Measurements from ENCODE around the gene SDK1.
"Not testable (repeated sequence)": the region's sequence is repeated elsewhere in the genome, so short reads cannot be mapped to it uniquely, and the experiment has no call there.

SDK1 gene

GRCh38 chr7:3937605-3938004 lies 636.6 kb downstream of the SDK1 start:
- DNase-seq, result no peak

GRCh38 chr7:3941706-3942105 lies 640.7 kb downstream of the SDK1 start:
- DNase-seq, result not testable (repeated sequence)

GRCh38 chr7:3942276-3942675 lies 641.2 kb downstream of the SDK1 start:
- no peak for DNase-seq

GRCh38 chr7:3942816-3943745 lies 642.0 kb downstream of the SDK1 start:
- DNase-seq, result no peak

GRCh38 chr7:3943779-3944520 lies 642.9 kb downstream of the SDK1 start:
- DNase-seq, result no peak

- DNase-seq, result no peak
Observed at GRCh38 chr7:3949242-3949640, 648.2 kb downstream of the SDK1 start.

- no peak for DNase-seq
Observed at GRCh38 chr7:3950249-3950648, 649.2 kb downstream of the SDK1 start.

GRCh38 chr7:3951316-3952055 lies 650.4 kb downstream of the SDK1 start:
- no peak for DNase-seq

GRCh38 chr7:3953133-3953532 lies 652.1 kb downstream of the SDK1 start:
- DNase-seq, result no peak

- no peak for DNase-seq
Observed at GRCh38 chr7:3953946-3954345, 652.9 kb downstream of the SDK1 start.

- no peak for DNase-seq
Observed at GRCh38 chr7:3955026-3955425, 654.0 kb downstream of the SDK1 start.

- no peak for DNase-seq
Observed at GRCh38 chr7:3955751-3956696, 655.0 kb downstream of the SDK1 start.

- no peak for DNase-seq
Observed at GRCh38 chr7:3956949-3957348, 655.9 kb downstream of the SDK1 start.

- DNase-seq, result no peak
Observed at GRCh38 chr7:3957472-3958108, 656.5 kb downstream of the SDK1 start.

GRCh38 chr7:3958109-3958483 lies 657.0 kb downstream of the SDK1 start:
- no peak for DNase-seq

- no peak for DNase-seq
Observed at GRCh38 chr7:3959364-3959763, 658.3 kb downstream of the SDK1 start.

GRCh38 chr7:3960050-3960763 lies 659.2 kb downstream of the SDK1 start:
- no peak for DNase-seq

- DNase-seq, result no peak
Observed at GRCh38 chr7:3960942-3961341, 659.9 kb downstream of the SDK1 start.

GRCh38 chr7:3961857-3962503 lies 660.9 kb downstream of the SDK1 start:
- DNase-seq, result no peak

GRCh38 chr7:3963768-3964167 lies 662.7 kb downstream of the SDK1 start:
- DNase-seq, result not testable (repeated sequence)

Measured in NCI-H2107 (cell line).